Natural killer cell (primary cell): ENCODE measurements around the gene ERCC8. TPM values are rescaled to one million over a fixed set of nuclear protein-coding genes. Genes with fewer than 3 reads are reported as not detected.
A peak's percentile ranks its signal among the peaks of the same experiment; 100 is the strongest.

ENCODE experiments used
- ATAC-seq, 3 donors: fragments of 150-1000 bp in 2 of 3; fragments of 200-7000 bp in 1 of 3; cut with Tn5 transposase; 1 replicate in 1 of 3; 2 replicates in 2 of 3; pipeline ENCODE4 v1.10.0; 2021; ENCODE audit warnings: mild to moderate bottlenecking in 2 of 3, moderate library complexity in 2 of 3
- DNase-seq, 2 donors: peaks; one replicate each; pipeline versions ENCODE4 v3.0.0 to v3.0.0-alpha.2; 2013 to 2021; ENCODE audit warnings: mixed read lengths in 1 of 2
- H3K27ac ChIP-seq: one replicate; pipeline ENCODE4 v1.5.1; 2013; ENCODE audit warnings: mild to moderate bottlenecking, low read length
- H3K27me3 ChIP-seq: one replicate; pipeline ENCODE4 v1.6.1; 2013; ENCODE audit warnings: low read length; ENCODE audit not compliant: control insufficient read depth, insufficient read depth
- H3K36me3 ChIP-seq: one replicate; pipeline ENCODE4 v1.6.1; 2013; ENCODE audit warnings: low read length; ENCODE audit not compliant: control insufficient read depth, insufficient read depth
- H3K4me1 ChIP-seq: one replicate; pipeline ENCODE4 v1.6.1; 2013; ENCODE audit warnings: low read length; ENCODE audit not compliant: control insufficient read depth, insufficient read depth
- H3K4me3 ChIP-seq: one replicate; pipeline ENCODE4 v1.5.1; 2013; ENCODE audit warnings: low read length
- H3K9me3 ChIP-seq: one replicate; pipeline ENCODE4 v1.6.1; 2013; ENCODE audit warnings: low read length; ENCODE audit not compliant: control insufficient read depth, insufficient read depth
- H3K27ac Mint-ChIP-seq, 2 donors: one replicate each; pipeline ENCODE4 v1.8.0; 2022; ENCODE audit warnings: mild to moderate bottlenecking in 2 of 2, mixed read lengths in 2 of 2, moderate library complexity in 1 of 2
- H3K27me3 Mint-ChIP-seq, 2 donors: one replicate each; pipeline ENCODE4 v1.8.0; 2022; ENCODE audit warnings: low read depth in 2 of 2, mixed read lengths in 2 of 2
- H3K36me3 Mint-ChIP-seq: one replicate; pipeline ENCODE4 v1.8.0; 2022; ENCODE audit warnings: mixed read lengths
- H3K4me1 Mint-ChIP-seq, 2 donors: one replicate each; pipeline ENCODE4 v1.8.0; 2022; ENCODE audit warnings: mixed read lengths in 2 of 2
- H3K4me3 Mint-ChIP-seq: one replicate; pipeline ENCODE4 v1.8.0; 2022; ENCODE audit warnings: mild to moderate bottlenecking, moderate library complexity, mixed read lengths
- H3K9me3 Mint-ChIP-seq, 2 donors: one replicate each; pipeline ENCODE4 v1.8.0; 2022; ENCODE audit warnings: mixed read lengths in 2 of 2
- WGBS: methylation state at CpG from one replicate; pipeline ENCODE4 v1.1.7; 2013; ENCODE audit warnings: missing lambda C conversion rate; ENCODE audit not compliant: insufficient coverage; 5-methylcytosine and 5-hydroxymethylcytosine counted together
- intact Hi-C: fragments of 100-400 bp; cut with micrococcal nuclease; formaldehyde crosslinking; loops from one replicate; pipeline ENCODE4 v1.14.2; 2022
- total RNA-seq, 4 donors: library from RNA; stranded (reverse); fragments of 120-200 nt in 1 of 4; gene quantifications; one replicate each; pipeline versions ENCODE4 v1.2.3 to v1.2.4, GENCODE V29; 2013 to 2022
- TF ChIP-seq, protein P1 (sequence below): fragments of 200-600 bp; IDR thresholded peaks from one replicate; pipeline ENCODE4 v1.8.0; 2022; ENCODE audit warnings: antibody characterized with exemption

The ERCC8 gene
- total RNA-seq, 3 donors from 2014 or later (not counting 1 experiment from before 2014, with no cell fraction given) = 4.8 to 9.1 (median 5.5) TPM

DNA sequence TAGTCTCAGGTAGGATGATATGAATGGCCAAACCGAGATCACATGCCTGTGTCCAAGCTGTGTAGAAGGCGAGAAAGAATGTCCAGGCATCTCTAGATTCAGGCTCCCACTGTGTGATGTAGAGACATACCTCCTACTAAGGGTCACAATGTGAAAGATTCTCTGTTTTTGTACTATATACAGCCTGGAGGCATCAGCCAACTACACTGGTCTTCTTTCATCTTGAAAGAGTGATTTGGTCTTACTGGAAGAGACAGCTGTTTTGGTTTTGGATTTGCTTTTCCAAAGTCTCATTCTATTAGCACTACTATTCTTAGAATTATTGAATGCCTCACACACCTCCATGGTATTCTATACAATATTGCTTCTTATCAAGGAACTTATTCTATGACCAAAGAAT is 26.4 kb downstream of the ERCC8 start:
- intact Hi-C loops = no loop called here
- H3K27ac ChIP-seq = no peak overlapping the region
- H3K36me3 ChIP-seq = peaks cover 22% of the 10 kb centered on the region
- peak in 1 of 3 donors; percentile 30 for ATAC-seq
- H3K27me3 ChIP-seq = no peaks in the 10 kb centered on the region
- TF ChIP-seq, protein P1, sequence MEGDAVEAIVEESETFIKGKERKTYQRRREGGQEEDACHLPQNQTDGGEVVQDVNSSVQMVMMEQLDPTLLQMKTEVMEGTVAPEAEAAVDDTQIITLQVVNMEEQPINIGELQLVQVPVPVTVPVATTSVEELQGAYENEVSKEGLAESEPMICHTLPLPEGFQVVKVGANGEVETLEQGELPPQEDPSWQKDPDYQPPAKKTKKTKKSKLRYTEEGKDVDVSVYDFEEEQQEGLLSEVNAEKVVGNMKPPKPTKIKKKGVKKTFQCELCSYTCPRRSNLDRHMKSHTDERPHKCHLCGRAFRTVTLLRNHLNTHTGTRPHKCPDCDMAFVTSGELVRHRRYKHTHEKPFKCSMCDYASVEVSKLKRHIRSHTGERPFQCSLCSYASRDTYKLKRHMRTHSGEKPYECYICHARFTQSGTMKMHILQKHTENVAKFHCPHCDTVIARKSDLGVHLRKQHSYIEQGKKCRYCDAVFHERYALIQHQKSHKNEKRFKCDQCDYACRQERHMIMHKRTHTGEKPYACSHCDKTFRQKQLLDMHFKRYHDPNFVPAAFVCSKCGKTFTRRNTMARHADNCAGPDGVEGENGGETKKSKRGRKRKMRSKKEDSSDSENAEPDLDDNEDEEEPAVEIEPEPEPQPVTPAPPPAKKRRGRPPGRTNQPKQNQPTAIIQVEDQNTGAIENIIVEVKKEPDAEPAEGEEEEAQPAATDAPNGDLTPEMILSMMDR = no peak
- WGBS = 100% methylated on average over 2 of the region's 2 CpGs
- Mint-ChIP-seq H3K27me3 (no peaks in the 10 kb centered on the region), H3K27ac (no peak overlapping the region), H3K4me1 (no peaks in the 10 kb centered on the region), H3K4me3 (no peak overlapping the region), H3K36me3 (peaks cover 26% of the 10 kb centered on the region), H3K9me3 (peaks cover 0 to 1% of the 10 kb centered on the region in 2 donors)
- H3K4me1 ChIP-seq = no peaks in the 10 kb centered on the region
- no peak overlapping the region for H3K4me3 ChIP-seq
- no peak for DNase-seq
- no peaks in the 10 kb centered on the region for H3K9me3 ChIP-seq

DNA sequence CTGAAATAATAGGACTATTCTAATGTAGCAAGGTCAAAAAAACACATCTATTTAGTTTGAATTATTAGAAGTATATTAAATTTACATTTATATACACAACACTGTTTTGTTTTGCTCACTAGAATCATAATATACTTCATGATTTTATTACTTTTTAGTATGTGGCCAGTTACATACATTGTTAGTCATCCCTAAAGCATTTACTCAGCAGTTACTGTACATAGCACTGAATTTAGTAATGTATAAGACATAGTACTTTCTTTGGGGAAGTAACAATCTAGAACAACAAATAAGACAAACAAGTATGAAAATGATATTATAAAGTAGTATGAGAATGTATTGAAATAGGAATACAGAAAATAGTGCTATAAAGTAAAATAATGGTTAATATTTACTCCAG is 28.2 kb downstream of the ERCC8 start:
- no peak overlapping the region for H3K27ac Mint-ChIP-seq
- Histone ChIP-seq H3K27me3 (no peaks in the 10 kb centered on the region), H3K4me1 (no peaks in the 10 kb centered on the region), H3K27ac (no peak overlapping the region), H3K4me3 (no peak overlapping the region), H3K9me3 (no peaks in the 10 kb centered on the region), H3K36me3 (peaks cover 22% of the 10 kb centered on the region)
- peaks cover 0 to 4% of the 10 kb centered on the region in 2 donors for H3K9me3 Mint-ChIP-seq
- no peak for DNase-seq
- intact Hi-C loops = no loop called here
- H3K36me3 Mint-ChIP-seq = peaks cover 30% of the 10 kb centered on the region
- no peaks in the 10 kb centered on the region for H3K27me3 Mint-ChIP-seq
- no peaks in the 10 kb centered on the region for H3K4me1 Mint-ChIP-seq
- no peak for ATAC-seq
- TF ChIP-seq, protein P1 = no peak
- no peak overlapping the region for H3K4me3 Mint-ChIP-seq

- no peaks in the 10 kb centered on the region for H3K9me3 Mint-ChIP-seq
- no peak overlapping the region for H3K4me3 ChIP-seq
- no peaks in the 10 kb centered on the region for H3K27me3 Mint-ChIP-seq
- no peaks in the 10 kb centered on the region for H3K36me3 Mint-ChIP-seq
- no peak overlapping the region for H3K4me3 Mint-ChIP-seq
- no peaks in the 10 kb centered on the region for H3K4me1 ChIP-seq
- H3K4me1 Mint-ChIP-seq = no peaks in the 10 kb centered on the region
- intact Hi-C loops = no loop called here
- no peak overlapping the region for H3K27ac ChIP-seq
- no peak overlapping the region for H3K27ac Mint-ChIP-seq
- ATAC-seq = no peak
- H3K27me3 ChIP-seq = no peaks in the 10 kb centered on the region
- no peaks in the 10 kb centered on the region for H3K9me3 ChIP-seq
- no peak for DNase-seq
- TF ChIP-seq, protein P1 = no peak
- peaks cover 2% of the 10 kb centered on the region for H3K36me3 ChIP-seq
- WGBS = 96% methylated on average over 4 of the region's 4 CpGs
These were observed 41.5 kb downstream of the ERCC8 start for GRCh38 chr5:60903356-60903755.

- no peaks in the 10 kb centered on the region for H3K27me3 ChIP-seq
- H3K9me3 Mint-ChIP-seq = no peaks in the 10 kb centered on the region
- no peak overlapping the region for H3K27ac Mint-ChIP-seq
- H3K9me3 ChIP-seq = no peaks in the 10 kb centered on the region
- DNase-seq (no peak), ATAC-seq (no peak)
- no peak overlapping the region for H3K4me3 Mint-ChIP-seq
- no peaks in the 10 kb centered on the region for H3K4me1 Mint-ChIP-seq
- H3K4me3 ChIP-seq = no peak overlapping the region
- H3K36me3 ChIP-seq = peaks cover 10% of the 10 kb centered on the region
- intact Hi-C loops = no loop called here
- no peaks in the 10 kb centered on the region for H3K4me1 ChIP-seq
- WGBS = 92% methylated on average over 4 of the region's 4 CpGs
- no peaks in the 10 kb centered on the region for H3K36me3 Mint-ChIP-seq
- H3K27me3 Mint-ChIP-seq = no peaks in the 10 kb centered on the region
- TF ChIP-seq, protein P1 = no peak
- no peak overlapping the region for H3K27ac ChIP-seq
These were observed 47.9 kb downstream of the ERCC8 start for GRCh38 chr5:60896991-60897390.
